ENCODE measurements around the gene NAV2.

Gene NAV2

GRCh38 chr11:20024172-20024935 is 311.7 kb downstream of the NAV2 start:
- no peaks in the 10 kb centered on the region for H3K36me3 Mint-ChIP-seq
- DNase-seq (ENCODE audit: low spot score in 2 of 2) (no peak), ATAC-seq (ENCODE audit: low read depth) (no peak)
- H3K9me3 Mint-ChIP-seq = no peaks in the 10 kb centered on the region
- no peak overlapping the region for H3K27ac Mint-ChIP-seq
- H3K4me3 Mint-ChIP-seq = no peak overlapping the region
- H3K27me3 Mint-ChIP-seq = peaks cover 5% of the 10 kb centered on the region
- no peaks in the 10 kb centered on the region for H3K4me1 Mint-ChIP-seq

GRCh38 chr11:20025332-20025840 is 312.7 kb downstream of the NAV2 start:
- peaks cover 6% of the 10 kb centered on the region for H3K27me3 Mint-ChIP-seq
- no peak for ATAC-seq (ENCODE audit: low read depth)
- no peak overlapping the region for H3K4me3 Mint-ChIP-seq
- H3K36me3 Mint-ChIP-seq = no peaks in the 10 kb centered on the region
- H3K4me1 Mint-ChIP-seq = no peaks in the 10 kb centered on the region
- DNase-seq (ENCODE audit: low spot score in 2 of 2) = no peak
- no peaks in the 10 kb centered on the region for H3K9me3 Mint-ChIP-seq
- H3K27ac Mint-ChIP-seq = no peak overlapping the region

- Mint-ChIP-seq H3K4me3 (no peak overlapping the region), H3K27me3 (peaks cover 12% of the 10 kb centered on the region), H3K4me1 (peaks cover 2% of the 10 kb centered on the region), H3K27ac (no peak overlapping the region), H3K9me3 (no peaks in the 10 kb centered on the region), H3K36me3 (no peaks in the 10 kb centered on the region)
- DNase-seq (ENCODE audit: low spot score in 2 of 2) (no peak), ATAC-seq (ENCODE audit: low read depth) (no peak)
These were observed 314.3 kb downstream of the NAV2 start for GRCh38 chr11:20026629-20027555.

- Mint-ChIP-seq H3K4me1 (peaks cover 2% of the 10 kb centered on the region), H3K4me3 (no peak overlapping the region), H3K27me3 (peaks cover 12% of the 10 kb centered on the region), H3K36me3 (no peaks in the 10 kb centered on the region), H3K9me3 (no peaks in the 10 kb centered on the region), H3K27ac (no peak overlapping the region)
- no peak for ATAC-seq (ENCODE audit: low read depth)
- DNase-seq (ENCODE audit: low spot score in 2 of 2) = no peak
These were observed 314.9 kb downstream of the NAV2 start for GRCh38 chr11:20027556-20028013.

GRCh38 chr11:20029193-20029592 is 316.6 kb downstream of the NAV2 start:
- ATAC-seq (ENCODE audit: low read depth) (no peak), DNase-seq (ENCODE audit: low spot score in 2 of 2) (no peak)
- H3K27me3 Mint-ChIP-seq = peaks cover 12% of the 10 kb centered on the region
- no peaks in the 10 kb centered on the region for H3K9me3 Mint-ChIP-seq
- no peak overlapping the region for H3K4me3 Mint-ChIP-seq
- no peak overlapping the region for H3K27ac Mint-ChIP-seq
- no peaks in the 10 kb centered on the region for H3K36me3 Mint-ChIP-seq
- peaks cover 2% of the 10 kb centered on the region for H3K4me1 Mint-ChIP-seq

GRCh38 chr11:20030472-20030871 is 317.8 kb downstream of the NAV2 start:
- Mint-ChIP-seq H3K4me1 (peaks cover 2% of the 10 kb centered on the region), H3K27ac (no peak overlapping the region), H3K9me3 (no peaks in the 10 kb centered on the region), H3K27me3 (peaks cover 15% of the 10 kb centered on the region), H3K4me3 (no peak overlapping the region), H3K36me3 (no peaks in the 10 kb centered on the region)
- no peak for ATAC-seq (ENCODE audit: low read depth)
- no peak for DNase-seq (ENCODE audit: low spot score in 2 of 2)

GRCh38 chr11:20031155-20032001 is 318.7 kb downstream of the NAV2 start:
- no peaks in the 10 kb centered on the region for H3K36me3 Mint-ChIP-seq
- peaks cover 2% of the 10 kb centered on the region for H3K4me1 Mint-ChIP-seq
- no peak overlapping the region for H3K27ac Mint-ChIP-seq
- no peak for DNase-seq (ENCODE audit: low spot score in 2 of 2)
- no peak overlapping the region for H3K4me3 Mint-ChIP-seq
- H3K27me3 Mint-ChIP-seq = peaks cover 15% of the 10 kb centered on the region
- no peak for ATAC-seq (ENCODE audit: low read depth)
- H3K9me3 Mint-ChIP-seq = no peaks in the 10 kb centered on the region

GRCh38 chr11:20032127-20032526 is 319.5 kb downstream of the NAV2 start:
- no peak for ATAC-seq (ENCODE audit: low read depth)
- peaks cover 16% of the 10 kb centered on the region for H3K27me3 Mint-ChIP-seq
- H3K27ac Mint-ChIP-seq = no peak overlapping the region
- no peaks in the 10 kb centered on the region for H3K9me3 Mint-ChIP-seq
- H3K4me1 Mint-ChIP-seq = peaks cover 2% of the 10 kb centered on the region
- no peaks in the 10 kb centered on the region for H3K36me3 Mint-ChIP-seq
- no peak overlapping the region for H3K4me3 Mint-ChIP-seq
- DNase-seq (ENCODE audit: low spot score in 2 of 2) = no peak

GRCh38 chr11:20032577-20033260 is 320.1 kb downstream of the NAV2 start:
- Mint-ChIP-seq H3K9me3 (no peaks in the 10 kb centered on the region), H3K4me1 (peaks cover 2% of the 10 kb centered on the region), H3K27ac (no peak overlapping the region), H3K27me3 (peaks cover 16% of the 10 kb centered on the region), H3K36me3 (no peaks in the 10 kb centered on the region), H3K4me3 (no peak overlapping the region)
- no peak for DNase-seq (ENCODE audit: low spot score in 2 of 2)
- no peak for ATAC-seq (ENCODE audit: low read depth)

- Mint-ChIP-seq H3K4me1 (peaks cover 2% of the 10 kb centered on the region), H3K4me3 (no peak overlapping the region), H3K9me3 (no peaks in the 10 kb centered on the region), H3K36me3 (no peaks in the 10 kb centered on the region), H3K27me3 (peaks cover 16% of the 10 kb centered on the region), H3K27ac (no peak overlapping the region)
- no peak for ATAC-seq (ENCODE audit: low read depth)
- no peak for DNase-seq (ENCODE audit: low spot score in 2 of 2)
These were observed 321.2 kb downstream of the NAV2 start for GRCh38 chr11:20033806-20034205.

- no peak for ATAC-seq (ENCODE audit: low read depth)
- Mint-ChIP-seq H3K4me1 (peaks cover 2% of the 10 kb centered on the region), H3K36me3 (no peaks in the 10 kb centered on the region), H3K4me3 (no peak overlapping the region), H3K9me3 (no peaks in the 10 kb centered on the region), H3K27me3 (peaks cover 15% of the 10 kb centered on the region), H3K27ac (no peak overlapping the region)
- DNase-seq (ENCODE audit: low spot score in 2 of 2) = no peak
These were observed 322.3 kb downstream of the NAV2 start for GRCh38 chr11:20034941-20035340.

- Mint-ChIP-seq H3K27me3 (peaks cover 15% of the 10 kb centered on the region), H3K27ac (no peak overlapping the region), H3K9me3 (no peaks in the 10 kb centered on the region), H3K36me3 (no peaks in the 10 kb centered on the region), H3K4me1 (peaks cover 2% of the 10 kb centered on the region), H3K4me3 (no peak overlapping the region)
- no peak for DNase-seq (ENCODE audit: low spot score in 2 of 2)
- ATAC-seq (ENCODE audit: low read depth) = no peak
These were observed 322.7 kb downstream of the NAV2 start for GRCh38 chr11:20035375-20035700.

Data from memory B cell (primary cell).